ENCODE data around the gene DOK5.

Gene DOK5

DNA sequence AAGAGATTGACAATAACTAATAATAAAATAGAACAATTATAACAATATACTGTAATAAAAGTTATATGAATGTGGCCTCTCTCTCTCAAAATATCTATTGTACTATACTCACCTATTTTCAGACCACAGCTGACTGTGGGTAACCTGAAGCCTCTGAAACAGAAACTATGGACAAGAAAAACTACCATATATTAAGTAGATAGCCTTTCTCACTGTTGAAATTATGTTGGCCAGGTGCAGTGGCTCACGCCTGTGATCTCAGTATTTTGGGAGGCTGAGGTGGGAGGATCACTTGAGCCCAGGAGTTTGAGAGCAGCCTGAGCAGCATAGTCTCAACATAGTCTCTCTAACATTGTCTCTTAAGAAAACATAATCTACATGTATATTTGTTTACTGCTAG is 89.9 kb downstream of the DOK5 start:
- no peak for DNase-seq

DNA sequence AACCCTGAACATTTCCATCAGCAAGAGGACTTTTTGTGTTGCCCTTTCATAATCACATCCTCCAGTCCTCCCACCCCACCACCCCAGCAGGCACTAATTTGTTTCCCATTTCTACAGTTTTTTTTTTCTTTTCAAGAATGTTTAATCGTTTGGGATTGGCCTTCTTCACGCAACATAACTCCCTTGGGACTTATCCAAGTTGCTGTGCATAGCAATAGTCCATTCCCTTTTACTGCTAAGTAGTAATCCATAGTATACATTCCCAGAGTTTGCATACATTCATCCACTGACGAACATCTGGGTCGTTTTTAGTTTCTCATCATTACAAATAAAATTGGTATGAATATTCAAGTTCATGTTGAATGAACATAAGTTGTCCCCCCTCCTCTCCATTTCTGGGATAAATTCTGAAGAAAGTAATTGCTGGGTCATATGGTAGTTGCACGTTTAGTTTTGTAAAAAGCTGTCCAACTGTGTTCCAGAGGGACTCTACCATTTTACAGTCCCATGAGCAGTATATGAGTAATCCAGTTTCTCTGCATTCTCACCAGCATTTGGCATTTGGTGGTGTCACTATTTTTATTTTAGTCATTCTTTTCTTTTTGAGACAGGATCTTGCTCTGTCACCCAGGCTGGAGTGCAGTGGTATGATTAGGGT is 90.8 kb downstream of the DOK5 start:
- no peak for DNase-seq

DNA sequence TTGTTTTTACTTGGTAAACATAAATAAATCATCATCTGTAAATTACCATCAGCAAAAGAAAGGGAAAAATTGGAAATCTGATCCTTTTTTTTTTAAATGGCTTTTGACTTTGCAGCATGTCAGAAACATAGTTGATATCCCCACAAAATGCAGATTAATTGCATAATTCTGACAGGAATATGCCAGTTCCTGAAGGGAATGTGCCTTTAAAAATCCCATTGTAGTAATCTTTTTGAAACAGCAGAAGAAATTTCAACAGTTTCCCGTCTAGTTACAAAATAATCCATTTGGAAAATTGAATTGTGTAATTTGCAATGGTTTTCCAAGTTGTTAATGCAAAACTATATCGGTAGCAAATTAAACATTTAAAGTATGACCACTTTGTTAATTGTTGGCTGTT is 95.2 kb downstream of the DOK5 start:
- DNase-seq = no peak

DNA sequence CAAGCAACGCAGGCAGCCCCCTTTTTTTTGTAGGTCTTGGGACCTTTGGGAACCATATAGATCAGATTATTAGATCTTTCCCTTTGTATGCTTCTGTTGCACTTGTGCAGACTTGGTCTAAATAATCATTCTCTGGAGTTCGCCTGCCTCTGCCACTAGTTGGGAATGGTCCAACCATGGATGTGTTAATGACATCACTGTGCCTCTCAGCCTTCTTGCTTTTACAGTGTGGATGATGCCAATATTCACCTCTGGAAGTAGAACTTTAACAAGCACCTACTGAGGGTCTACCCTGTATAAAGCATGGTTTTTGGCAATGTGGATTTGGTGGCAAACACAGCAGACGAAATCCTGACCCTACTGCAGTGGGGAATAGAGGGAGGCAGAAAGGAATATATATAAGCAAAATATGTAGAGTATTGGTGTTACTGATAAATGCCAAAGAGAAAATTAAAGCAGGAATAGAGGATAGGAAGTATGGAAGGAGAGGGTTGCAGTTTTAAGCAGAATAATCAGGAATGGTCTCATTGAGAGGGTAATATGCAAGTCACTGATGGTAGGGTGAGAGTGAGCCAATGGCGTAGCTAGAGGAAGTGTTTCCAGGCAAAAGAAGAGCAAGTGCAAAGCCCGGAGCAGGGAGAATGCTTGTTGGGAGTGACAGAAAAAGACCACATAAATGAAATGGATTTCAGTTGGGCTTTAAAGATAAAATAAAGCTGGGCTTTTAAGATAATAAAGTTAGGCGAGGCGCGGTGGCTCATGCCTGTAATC is 97.5 kb downstream of the DOK5 start:
- no peak for DNase-seq

DNA sequence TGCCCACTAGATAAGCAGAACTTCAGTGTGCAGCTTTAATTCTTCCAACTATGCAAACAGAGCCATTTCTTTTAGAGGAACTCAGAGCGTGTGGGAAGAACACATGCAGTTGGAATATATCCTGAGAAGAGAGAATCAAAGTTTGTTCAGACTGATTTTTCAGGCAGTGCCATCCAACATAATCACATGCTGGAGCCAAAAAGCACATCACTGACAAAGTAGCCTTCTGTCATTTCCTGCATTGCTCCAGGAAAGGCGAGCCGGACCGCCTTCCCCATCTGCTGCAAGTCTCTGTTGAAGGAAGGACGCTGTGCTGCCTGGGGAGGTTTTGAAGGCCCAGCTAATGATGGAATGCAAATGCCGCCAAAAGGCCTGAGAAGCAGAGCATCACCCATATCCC is 98.4 kb downstream of the DOK5 start:
- DNase-seq = no peak

DNA sequence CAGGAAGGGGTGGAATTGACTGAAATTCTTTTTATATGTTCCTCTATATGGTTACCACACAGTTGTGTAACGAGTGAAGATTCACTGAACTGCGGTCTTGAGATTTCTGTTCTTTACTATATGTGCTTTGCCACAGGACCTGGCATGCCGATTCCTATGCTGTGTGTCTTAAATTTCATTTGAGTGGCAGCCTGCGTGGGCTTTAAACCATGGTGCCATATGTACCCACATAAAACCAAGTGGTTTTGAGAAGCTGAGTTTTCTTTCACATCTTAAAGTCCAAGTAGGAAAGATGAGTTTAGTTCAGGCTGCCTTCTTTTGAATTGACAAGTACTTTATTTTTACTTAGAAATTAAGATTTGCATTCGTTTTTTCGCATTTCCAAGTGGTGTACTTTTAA is 101.1 kb downstream of the DOK5 start:
- DNase-seq = no peak

DNA sequence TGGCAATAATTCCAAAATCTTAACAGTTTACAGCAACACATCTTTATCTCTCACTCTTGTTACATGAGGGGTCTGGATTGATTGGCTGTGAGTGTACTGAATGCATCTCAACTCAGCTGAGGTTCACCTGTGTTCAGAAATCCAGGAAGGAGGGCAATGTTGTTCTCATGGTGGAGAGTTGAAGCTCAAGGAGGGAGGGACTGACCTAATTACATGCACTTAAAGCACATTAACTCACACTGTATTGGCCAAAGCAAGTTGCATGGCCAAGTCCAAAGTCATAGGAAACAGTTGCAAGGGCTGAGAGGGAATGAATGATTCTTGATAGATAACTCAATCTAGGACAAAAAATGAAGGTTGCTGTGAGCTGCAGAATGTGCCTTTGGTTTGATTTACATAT is 102.2 kb downstream of the DOK5 start:
- no peak for DNase-seq

DNA sequence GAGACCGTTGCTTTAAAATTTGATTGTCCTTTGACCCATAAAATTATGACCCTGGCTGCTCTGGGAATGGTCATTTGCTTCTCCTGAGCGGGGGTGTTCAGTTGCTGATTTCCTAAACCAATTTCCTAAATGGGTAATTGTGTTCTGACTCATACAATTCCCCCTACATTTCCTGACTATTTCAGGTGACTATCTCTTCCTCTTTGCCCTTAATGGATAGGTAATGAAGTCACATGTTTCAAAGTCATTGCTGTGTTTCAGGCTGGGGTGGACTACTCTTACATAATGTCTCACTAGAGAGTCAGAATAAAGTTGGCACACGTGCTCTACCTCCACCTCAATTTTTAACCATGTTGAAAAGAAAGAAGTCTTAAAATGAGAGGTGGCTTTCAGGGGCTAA is 109.8 kb downstream of the DOK5 start:
- DNase-seq = no peak

DNA sequence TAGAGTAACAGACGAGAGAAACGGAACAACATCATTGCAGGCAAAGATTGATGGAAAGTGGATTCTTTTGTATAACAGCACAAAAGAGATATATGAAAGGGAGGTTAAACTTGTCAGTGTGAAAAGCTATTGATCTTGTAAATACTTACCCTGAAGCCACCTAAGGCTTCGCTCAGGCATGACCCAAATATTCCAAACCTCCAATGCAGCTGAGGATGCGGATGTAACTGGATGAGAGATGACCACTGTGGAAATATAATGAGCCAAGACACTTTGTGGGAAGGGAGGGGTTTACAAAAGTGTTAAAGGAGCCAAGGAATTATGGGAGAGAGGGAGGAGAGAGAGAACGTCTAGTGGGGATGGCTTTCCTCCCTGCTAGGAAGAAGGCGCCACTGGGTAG is 112.0 kb downstream of the DOK5 start:
- no peak for DNase-seq

DNA sequence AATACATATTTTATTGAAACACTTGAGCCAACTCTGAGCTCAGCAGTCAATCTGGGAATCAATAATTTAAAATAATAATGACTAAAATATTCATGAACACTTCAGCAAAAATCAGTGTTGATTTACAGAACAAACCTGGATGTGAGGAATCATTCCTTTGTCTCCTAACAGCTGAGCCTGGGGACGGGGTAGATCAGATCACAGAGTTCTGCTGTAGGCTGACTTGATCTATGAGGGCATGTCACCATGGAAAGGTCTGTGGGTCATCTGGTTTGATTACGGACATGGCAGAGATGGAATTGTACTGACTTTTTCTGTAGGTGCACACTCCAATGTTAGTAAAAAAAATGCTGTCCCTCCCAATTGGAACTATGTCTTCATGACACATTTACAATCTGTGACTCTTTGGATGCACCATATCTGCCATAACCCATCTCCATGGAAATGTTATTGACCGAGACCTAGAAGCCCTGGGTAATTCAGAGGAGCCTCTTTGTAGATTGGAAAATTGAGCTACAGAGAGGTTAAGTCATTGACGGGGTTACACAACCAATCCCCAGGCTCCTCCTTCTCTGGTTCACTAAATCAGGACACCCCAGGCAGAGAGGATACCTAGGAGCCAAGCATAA is 114.1 kb downstream of the DOK5 start:
- no peak for DNase-seq

DNA sequence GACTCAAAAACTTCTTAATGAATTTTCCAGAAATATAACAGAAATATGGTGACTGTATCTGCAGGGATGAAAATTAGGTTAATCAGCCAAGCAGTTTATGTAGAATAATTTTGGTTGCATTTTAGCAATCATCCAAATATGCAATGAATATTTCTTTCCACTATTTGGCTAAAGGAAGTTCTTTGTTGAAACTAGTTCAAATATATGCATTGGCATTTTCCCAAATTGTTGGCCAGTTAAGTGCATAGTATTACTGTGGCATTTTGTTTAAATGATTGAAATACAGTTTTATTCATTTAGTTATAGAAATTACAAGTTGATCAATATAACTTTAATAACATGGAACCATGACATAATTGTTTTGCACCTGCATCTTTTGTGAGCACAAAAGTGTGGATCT is 115.5 kb downstream of the DOK5 start:
- no peak for DNase-seq

DNA sequence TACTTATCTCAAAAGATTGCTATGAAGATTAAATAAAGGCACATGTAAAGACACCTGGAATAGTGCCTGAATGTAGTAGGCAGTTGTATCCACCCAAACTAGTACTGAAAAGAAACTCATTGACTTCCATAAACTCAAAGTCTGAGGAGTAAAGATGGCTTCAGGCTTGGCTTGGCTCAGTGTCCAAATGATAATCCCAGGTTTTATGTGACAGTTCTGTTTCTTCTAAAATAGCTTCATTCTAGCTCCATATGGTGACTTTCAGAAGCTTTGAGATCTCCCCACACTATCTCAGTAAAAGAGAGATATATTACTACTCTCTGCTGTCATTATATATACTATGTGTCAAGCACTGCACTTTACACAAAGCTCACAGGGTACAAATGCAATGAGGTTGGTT is 121.3 kb downstream of the DOK5 start:
- no peak for DNase-seq

DNA sequence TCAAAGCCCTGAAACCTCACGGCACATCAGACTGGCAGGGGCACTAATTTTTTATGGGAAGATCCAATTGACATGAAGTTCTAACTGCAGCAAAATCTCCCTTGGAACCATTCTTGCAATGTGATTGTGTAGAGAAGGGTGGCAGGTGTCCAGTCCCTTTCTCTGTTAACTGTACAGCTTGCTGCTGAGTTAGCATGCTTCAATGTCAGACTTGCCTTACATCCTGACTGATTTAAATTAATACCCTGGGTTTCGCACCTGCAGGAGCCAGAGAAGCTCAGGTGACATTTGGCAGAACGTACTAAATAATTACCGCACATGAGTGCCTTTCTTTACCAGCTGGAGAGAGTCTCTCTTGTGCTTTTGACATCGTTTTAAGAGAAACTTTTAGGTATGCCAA is 123.0 kb downstream of the DOK5 start:
- DNase-seq = no peak

DNA sequence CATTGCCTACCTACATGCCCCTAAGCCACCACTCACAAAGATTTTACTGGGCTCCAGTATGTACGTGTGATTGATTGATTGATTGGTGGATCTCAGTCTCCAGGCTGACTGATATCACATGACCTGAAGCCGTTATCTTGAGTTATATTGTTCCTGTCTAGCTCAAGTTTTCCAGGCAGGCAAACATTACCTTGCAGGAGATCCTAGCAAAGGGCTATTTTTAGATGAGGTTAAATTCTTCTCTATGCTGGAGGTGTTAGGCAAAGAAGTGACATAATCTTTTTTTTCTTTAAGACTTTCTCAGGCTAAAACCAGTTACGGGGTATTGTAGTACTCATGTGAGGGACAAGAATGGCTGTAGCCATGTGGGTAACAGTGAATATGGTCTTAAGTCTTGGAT is 125.2 kb downstream of the DOK5 start:
- no peak for DNase-seq

DNA sequence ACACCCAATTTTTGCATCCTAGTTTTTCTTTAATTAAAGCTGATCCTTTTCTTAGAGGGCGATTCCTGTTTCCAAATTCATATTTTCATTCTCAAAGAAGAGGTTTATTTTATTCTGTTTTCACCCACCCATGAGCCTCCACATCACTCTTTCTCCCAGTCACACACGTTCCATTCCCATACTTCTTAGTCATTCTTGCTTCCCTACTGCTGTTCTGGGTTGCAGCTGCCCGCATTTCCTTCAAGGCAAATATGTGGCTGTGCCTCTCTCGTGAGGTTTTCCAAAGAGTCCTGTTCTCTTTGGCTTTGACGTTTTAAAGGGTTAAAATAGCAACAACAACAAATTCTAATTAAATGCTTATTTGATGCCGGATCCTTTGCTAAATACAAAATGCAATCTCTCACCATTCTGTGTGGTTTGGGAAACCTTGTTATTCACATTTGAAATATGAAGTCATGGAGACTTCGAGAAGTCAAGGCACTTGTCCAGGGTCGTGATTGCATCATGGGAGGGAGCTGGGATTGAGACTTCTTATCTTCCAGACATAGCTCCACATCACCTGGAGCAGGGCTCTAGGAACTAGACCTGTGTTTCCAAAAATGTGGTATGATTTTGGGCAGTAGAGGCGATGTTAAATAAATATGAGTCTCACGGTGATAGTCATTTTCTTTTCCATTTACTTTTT is 126.6 kb downstream of the DOK5 start:
- DNase-seq = no peak

DNA sequence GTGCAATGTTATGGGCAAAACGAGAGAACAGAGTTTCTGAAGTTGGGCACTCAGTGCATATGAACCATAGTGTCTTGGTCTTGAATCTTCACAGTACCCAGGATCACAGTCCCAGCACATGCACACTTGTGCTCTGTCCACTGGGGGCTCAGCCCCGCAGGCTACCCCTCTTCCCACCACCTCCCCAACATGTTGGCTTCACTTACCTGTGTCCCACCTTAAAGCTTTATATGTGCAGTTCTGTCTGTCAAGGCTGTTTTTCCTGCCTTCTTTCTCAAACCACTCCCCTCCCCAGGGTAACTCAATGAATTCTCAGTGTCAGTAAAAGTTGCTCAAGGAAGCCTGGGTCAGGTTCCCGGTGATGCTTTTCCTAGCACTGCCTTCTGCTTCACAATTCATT is 129.9 kb downstream of the DOK5 start:
- DNase-seq = no peak

DNA sequence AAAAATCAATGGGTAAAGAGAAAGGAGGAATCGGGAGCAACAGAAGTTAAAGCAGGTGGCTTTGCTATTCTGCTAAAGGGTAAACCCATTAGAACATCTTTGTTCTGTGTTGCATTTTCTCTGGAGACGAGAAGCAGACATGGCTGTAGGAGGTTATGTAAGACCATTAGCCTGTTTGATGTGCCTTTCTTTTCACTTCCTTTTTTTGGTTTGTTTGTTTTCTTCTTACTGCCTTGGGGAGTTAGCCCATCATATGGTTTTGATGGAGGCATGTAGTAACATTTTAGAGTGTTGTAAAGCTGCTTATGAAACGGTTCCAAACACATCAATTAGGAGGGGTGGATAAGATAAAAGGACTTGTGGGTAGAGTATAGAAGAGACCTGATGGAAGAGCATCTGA is 131.0 kb downstream of the DOK5 start:
- no peak for DNase-seq

DNA sequence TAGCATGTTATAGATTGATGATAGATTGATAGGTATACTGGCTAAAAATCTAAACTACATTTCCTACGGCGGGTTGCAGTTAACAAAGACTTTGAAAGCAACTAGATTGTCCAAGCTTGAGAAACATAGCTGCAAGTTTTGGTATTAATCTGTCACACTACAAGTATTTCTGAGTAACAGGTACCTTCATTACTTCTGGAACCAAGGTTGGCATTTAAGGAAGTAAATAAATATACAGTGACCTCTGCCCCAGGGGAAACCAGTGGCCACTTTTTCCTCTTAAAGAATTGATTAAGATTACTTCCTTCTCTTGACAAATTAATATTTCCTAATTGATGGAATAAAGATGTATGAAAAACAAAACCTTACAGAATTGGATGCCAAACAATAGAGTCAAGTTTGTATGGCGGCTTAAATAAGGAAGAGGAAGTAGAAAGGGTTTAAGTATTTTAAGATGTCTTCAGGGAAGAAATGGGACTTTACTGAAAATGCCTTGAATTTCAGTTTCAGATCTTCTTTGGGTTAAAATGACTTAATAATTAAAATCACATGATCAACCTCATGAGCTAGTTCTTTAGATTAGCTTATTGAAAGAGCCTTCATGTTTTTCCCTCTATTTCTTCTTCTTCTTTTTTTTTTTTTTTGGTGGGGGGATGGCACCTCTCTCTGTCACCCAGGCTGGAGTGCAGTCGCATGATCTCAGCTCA is 132.8 kb downstream of the DOK5 start:
- DNase-seq = no peak

DNA sequence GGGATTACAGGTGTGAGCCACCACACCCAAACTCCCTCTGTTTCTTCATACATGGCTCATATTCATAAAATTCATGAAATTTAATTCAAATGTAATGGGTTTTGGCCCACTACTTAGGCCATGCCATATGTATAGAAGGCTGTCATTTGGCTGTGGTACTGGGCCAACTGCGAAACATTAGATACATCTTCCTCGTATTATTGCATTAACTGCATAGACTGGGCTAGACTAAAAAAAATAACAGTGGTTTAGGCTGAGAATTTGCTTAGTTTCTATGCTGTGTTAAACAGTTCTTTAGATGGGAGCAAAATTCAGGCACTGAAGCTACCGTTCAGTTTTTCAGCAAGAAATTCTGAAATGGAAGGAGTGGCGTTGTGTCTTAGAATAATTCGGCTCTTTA is 133.6 kb downstream of the DOK5 start:
- DNase-seq = no peak

DNA sequence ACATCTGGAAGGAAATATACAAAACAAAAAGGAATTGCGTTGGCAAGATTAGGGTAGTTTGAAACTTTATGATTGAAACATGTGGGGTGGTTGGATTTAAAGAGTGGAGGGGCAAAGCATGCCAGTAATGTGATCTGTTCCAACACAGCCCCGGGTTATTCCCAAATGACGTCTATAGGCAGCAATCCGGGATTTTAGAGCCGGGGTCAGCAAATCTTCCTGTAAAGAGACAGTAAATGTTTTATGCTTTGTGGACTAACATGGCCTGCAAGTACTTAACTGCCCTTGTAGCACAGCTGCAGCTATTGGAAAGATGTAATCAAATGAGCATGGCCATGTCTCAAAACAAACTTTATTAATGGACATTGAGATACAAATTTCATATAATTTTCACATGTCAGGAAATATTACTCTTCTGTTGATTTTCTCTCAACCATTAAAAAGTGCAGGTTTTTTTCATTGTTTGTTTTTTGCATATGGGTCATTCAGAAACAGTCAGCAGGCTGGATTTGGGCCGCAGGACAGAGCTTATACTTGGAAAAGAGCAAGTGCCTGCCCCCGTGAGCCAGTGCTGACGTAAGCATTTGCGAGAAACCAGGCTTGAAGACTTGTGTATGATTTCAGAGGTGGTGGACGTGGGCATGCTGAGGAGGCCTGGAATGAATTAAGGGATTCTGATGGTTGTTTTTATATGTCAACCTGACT is 136.5 kb downstream of the DOK5 start:
- no peak for DNase-seq

DNA sequence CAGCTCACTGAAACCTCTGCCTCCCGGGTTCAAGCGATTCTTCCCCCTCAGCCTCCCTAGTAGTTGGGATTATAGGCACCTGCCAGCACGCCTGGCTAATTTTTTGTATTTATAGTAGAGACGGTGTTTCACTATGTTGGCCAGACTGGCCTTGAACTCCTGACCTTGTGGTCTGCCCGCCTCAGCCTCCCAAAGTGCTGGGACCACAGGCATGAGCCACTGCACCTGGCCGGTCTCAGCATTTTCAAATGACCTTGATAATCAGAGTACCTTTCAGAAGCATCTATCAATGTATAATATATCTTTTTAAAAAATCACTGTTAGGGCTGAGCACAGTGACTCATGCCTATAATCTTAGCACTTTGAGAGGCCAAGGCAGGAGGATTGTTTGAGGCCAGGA is 143.0 kb downstream of the DOK5 start:
- DNase-seq = no peak

DNA sequence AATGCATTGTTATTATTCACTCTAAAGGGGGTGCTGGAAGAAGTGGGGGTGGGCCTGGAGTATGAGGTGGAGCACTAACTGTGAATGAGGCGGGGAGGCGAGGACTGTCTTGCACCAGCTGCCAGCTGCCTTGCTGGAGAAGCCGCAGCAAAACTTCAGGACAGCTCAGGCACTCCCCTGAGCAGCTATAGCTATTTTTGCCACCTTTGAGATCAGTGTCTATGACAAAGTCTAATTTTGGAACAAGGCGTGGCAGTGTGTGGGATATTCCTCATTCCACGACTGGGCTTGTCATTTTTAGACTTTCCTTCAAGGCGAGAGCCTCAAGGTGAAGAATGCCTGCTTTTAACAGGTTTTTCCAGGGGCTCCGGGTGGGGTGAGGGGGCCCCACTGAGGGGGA is 143.8 kb downstream of the DOK5 start:
- DNase-seq = no peak

DNA sequence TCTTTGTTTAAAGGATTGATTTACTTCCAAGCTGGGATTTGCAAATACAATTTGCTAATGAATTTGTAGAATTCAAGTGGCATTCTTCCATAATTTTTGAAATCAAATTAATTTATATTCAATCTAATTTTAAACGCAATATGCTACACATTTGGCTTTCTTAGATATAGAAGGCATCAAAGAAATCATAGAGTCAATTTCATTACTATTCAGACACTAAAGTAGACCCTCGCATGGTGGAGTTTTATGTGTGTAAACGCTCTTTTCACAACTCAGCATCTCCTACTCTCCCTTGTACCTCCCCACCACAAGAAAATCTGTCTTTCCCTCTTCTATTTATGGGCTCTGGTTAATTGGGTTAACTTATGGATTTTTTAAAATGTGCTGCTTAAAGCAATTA is 144.3 kb downstream of the DOK5 start:
- no peak for DNase-seq

All from T-helper 1 cell (primary cell).